ENCODE measurements around the gene FAH. TPM values are rescaled to one million over a fixed set of nuclear protein-coding genes. Genes with fewer than 3 reads are reported as not detected.
"Not testable (repeated sequence)": the region's sequence is repeated elsewhere in the genome, so short reads cannot be mapped to it uniquely, and the experiment has no call there.

The FAH gene
- total and polyA plus RNA-seq, 9 of the 15 experiments (the other 6 are each of a cell fraction or from before 2014, with no cell fraction given) = 66.8 to 310 (median 103) TPM

- not testable (repeated sequence) for TF ChIP-seq PBX2 (CRISPR knock-in tag; IDR thresholded peaks at IDR 0.05; ENCODE audit: low read depth); NR2C2 (CRISPR knock-in tag; IDR thresholded peaks at IDR 0.05)
- TF ChIP-seq PBX2 (tag; conservative IDR thresholded peaks at IDR 0.05; ENCODE audit: low read depth) = peak; percentile 91
- peak; percentile 50; the same call in 1 of the 2 replicates for TF ChIP-seq MGA (IDR thresholded peaks at IDR 0.05)
- peak; percentile 97 for TF ChIP-seq LEF1 (IDR thresholded peaks at IDR 0.05)
- peak; percentile 93 for TF ChIP-seq MEIS2 (IDR thresholded peaks at IDR 0.05; ENCODE audit: partially characterized antibody)
- TF ChIP-seq L3MBTL2 (IDR thresholded peaks at IDR 0.05) = peak; percentile 69
- peak; percentile 62; the same call in 1 of the 2 replicates for TF ChIP-seq MAFK (IDR thresholded peaks at IDR 0.05; ENCODE audit: low read length)
- TF ChIP-seq CREM (IDR thresholded peaks at IDR 0.05; ENCODE audit: low read depth) = peak; percentile 63; the same call in 1 of the 2 replicates
- TF ChIP-seq NFE2 (IDR thresholded peaks at IDR 0.05; ENCODE audit: low read depth) = peak; percentile 68
- TF ChIP-seq MIER1 (IDR thresholded peaks at IDR 0.05; ENCODE audit: low read depth) = peak; percentile 78
- peak in 1 of 2 experiments; percentile 5; a peak in 1 of 4 replicates for TF ChIP-seq SIN3A (IDR thresholded peaks at IDR 0.05; ENCODE audit: borderline replicate concordance in 2 of 2, control insufficient read depth in 1 of 2, low read depth in 2 of 2, low read length in 2 of 2)
- TF ChIP-seq NR2C2 (tag; IDR thresholded peaks at IDR 0.05) = peak; percentile 71
Measured at GRCh38 chr15:80155378-80156175, 2.8 kb downstream of the FAH start (continued).

All from K562 (cell line).